ENCODE measurements around the gene TOPORS. TPM values are rescaled to one million over a fixed set of nuclear protein-coding genes. Genes with fewer than 3 reads are reported as not detected.
A peak's percentile ranks its signal among the peaks of the same experiment; 100 is the strongest.
"Not testable (repeated sequence)": the region's sequence is repeated elsewhere in the genome, so short reads cannot be mapped to it uniquely, and the experiment has no call there.

The TOPORS gene
- total RNA-seq, 2 donors from 2014 or later, result 12.8 to 13.8 TPM

DNA sequence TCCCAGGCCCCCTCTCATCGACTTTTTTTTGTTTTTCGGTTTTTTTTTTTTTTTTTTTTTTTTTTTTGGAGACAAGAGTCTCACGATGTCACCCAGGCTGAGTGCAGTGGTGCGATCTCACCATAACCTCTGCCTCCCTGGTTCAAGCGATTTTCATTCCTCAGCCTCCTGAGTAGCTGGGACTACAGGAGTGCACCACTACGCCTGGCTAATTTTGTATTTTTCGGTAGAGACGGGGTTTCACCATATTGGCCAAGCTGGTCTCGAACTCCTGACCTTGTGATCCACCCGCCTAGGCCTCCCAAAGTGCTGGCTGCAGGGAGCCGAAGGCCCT, 27.9 kb downstream of the TOPORS start:
- DNase-seq; ATAC-seq (replicated peaks in 1 of 2); H3K27me3 Mint-ChIP-seq (ENCODE audit: low read depth); H3K9me3 Mint-ChIP-seq; H3K27ac Mint-ChIP-seq: not testable (repeated sequence)
- Mint-ChIP-seq H3K36me3 (ENCODE audit: insufficient read depth in 2 of 2) (peaks cover 8 to 14% of the 10 kb centered on the region in 2 donors), H3K4me3 (peak overlapping the region; percentile 85 to 98), H3K4me1 (ENCODE audit: low read depth) (peaks cover 47% of the 10 kb centered on the region)

DNA sequence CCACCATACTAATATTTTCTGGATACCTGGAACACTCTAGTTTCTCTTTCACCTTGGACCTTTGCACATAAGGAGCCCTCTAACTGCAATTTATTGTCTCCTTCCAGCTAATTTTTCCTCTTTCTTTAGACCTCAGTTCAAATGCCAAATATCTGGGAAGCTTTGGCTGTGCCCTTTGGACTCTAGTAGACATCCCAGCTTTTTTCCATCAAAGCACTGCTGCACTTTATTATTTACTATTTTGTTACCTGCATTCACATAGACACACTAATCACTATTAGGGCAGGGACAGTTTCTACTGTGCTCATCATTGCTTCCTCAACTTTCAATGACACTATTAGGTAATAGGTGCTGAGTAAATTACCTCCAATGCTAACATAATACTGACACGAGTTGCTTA, 28.5 kb downstream of the TOPORS start:
- peak overlapping the region in 1 of 2 donors; percentile 16 for H3K4me3 Mint-ChIP-seq
- H3K9me3 Mint-ChIP-seq, result peaks cover 2 to 7% of the 10 kb centered on the region in 2 donors
- DNase-seq, result no peak
- peaks cover 8 to 14% of the 10 kb centered on the region in 2 donors for H3K36me3 Mint-ChIP-seq (ENCODE audit: insufficient read depth in 2 of 2)
- H3K27ac Mint-ChIP-seq, result peak overlapping the region; percentile 21
- no peaks in the 10 kb centered on the region for H3K27me3 Mint-ChIP-seq (ENCODE audit: low read depth)
- peaks cover 47% of the 10 kb centered on the region for H3K4me1 Mint-ChIP-seq (ENCODE audit: low read depth)
- no peak for ATAC-seq (replicated peaks in 1 of 2)

DNA sequence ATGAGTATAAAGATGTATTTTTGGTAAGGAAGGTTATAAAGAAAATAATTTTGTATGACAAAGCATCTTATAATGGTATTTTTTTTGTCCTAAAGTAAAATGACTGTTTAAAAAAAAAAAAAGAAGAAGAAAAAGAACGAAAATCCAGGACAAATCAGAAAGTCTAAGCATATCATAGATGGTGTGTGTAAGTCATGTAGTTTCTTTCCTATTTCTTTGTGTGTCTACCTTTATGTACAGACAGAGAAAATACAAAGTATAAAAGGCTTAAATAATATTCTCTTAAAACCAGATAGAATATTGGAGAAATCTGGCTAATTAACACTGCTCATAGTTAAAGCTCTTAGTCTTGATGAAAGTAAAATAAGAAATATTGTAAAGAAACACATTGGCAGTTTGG, 34.1 kb downstream of the TOPORS start:
- peaks cover 4 to 18% of the 10 kb centered on the region in 2 donors for H3K36me3 Mint-ChIP-seq (ENCODE audit: insufficient read depth in 2 of 2)
- peaks cover 19% of the 10 kb centered on the region for H3K4me1 Mint-ChIP-seq (ENCODE audit: low read depth)
- H3K27ac Mint-ChIP-seq, result no peak overlapping the region

DNA sequence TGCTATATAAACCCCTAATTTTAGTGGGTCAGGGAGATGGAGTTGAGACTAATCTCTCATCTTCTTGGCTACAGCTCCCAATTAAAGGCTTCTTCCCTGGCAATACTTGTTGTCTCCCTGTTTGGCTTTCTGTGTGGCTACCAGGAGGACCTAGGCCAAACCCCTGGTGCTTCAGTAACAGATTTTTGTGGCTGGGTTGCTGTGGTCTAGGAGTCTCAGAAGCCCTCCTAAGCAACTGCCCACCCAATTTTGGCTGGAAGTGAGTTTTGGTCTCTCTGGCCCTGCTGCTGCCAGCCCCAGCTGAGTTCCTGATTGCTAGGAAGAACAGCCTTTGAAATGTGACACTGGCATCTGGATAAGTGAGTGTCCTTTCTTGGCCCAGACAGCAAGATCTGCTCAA, 36.1 kb downstream of the TOPORS start:
- DNase-seq (no peak), ATAC-seq (replicated peaks in 1 of 2) (no peak)
- H3K4me3 Mint-ChIP-seq, result no peak overlapping the region
- H3K4me1 Mint-ChIP-seq (ENCODE audit: low read depth), result peaks cover 21% of the 10 kb centered on the region
- H3K36me3 Mint-ChIP-seq (ENCODE audit: insufficient read depth in 2 of 2), result peaks cover 2 to 13% of the 10 kb centered on the region in 2 donors
- H3K9me3 Mint-ChIP-seq, result peaks cover 0 to 4% of the 10 kb centered on the region in 2 donors
- H3K27ac Mint-ChIP-seq, result no peak overlapping the region
- no peaks in the 10 kb centered on the region for H3K27me3 Mint-ChIP-seq (ENCODE audit: low read depth)

More for the DNA sequence above, 34.1 kb downstream of the TOPORS start:
- Mint-ChIP-seq H3K9me3 (peaks cover 2% of the 10 kb centered on the region in 2 donors), H3K27me3 (ENCODE audit: low read depth) (no peaks in the 10 kb centered on the region), H3K4me3 (no peak overlapping the region)
- ATAC-seq (replicated peaks in 1 of 2), result no peak
- DNase-seq, result no peak

DNA sequence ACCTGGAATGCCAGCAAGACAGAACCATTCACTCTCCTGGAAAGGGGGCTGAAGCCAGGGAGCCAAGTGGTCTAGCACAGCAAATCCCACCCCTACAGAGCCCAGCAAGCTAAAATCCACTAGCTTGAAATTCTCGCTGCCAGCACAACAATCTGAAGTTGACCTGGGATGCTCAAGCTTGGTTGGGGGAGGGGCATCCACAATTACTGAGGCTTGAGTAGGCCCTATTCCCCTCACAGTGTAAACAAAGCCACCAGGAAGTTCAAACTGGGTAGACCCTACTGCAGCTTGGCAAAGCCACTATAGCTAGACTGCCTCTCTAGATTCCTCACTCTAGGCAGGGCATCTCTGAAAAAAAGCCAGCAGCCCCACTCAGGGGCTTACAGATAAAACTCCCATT, 43.7 kb downstream of the TOPORS start:
- ATAC-seq (replicated peaks in 1 of 2) (no peak), DNase-seq (no peak)
- H3K27ac Mint-ChIP-seq, result no peak overlapping the region
- peaks cover 17% of the 10 kb centered on the region for H3K4me1 Mint-ChIP-seq (ENCODE audit: low read depth)
- no peak overlapping the region for H3K4me3 Mint-ChIP-seq
- peaks cover under 1 to 2% of the 10 kb centered on the region in 2 donors for H3K36me3 Mint-ChIP-seq (ENCODE audit: insufficient read depth in 2 of 2)
- no peaks in the 10 kb centered on the region for H3K27me3 Mint-ChIP-seq (ENCODE audit: low read depth)
- H3K9me3 Mint-ChIP-seq, result peaks cover 0 to 2% of the 10 kb centered on the region in 2 donors

DNA sequence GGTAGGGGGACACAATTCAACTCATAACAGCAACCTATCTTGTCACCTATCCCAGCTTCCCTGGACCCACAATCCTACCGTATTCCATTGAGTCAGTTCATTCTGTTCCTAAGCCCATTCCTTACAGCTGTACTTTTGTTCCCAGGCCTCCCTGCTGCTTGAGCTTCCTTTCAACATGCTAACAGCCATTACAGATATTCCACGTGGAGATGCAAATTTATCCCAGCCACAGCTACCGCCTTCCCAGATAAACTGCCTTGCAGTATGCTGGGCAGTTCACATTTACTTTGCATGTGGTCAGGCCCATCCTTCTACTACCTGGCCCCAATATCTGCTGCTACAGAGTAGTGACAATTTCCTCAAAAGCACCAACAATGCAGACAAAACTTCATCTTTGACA, 49.4 kb downstream of the TOPORS start:
- H3K36me3 Mint-ChIP-seq (ENCODE audit: insufficient read depth in 2 of 2), result peaks cover 0 to 10% of the 10 kb centered on the region in 2 donors
- H3K4me1 Mint-ChIP-seq (ENCODE audit: low read depth), result no peaks in the 10 kb centered on the region
- DNase-seq (no peak), ATAC-seq (replicated peaks in 1 of 2) (no peak)
- H3K27ac Mint-ChIP-seq, result peak overlapping the region; percentile 24
- H3K9me3 Mint-ChIP-seq, result no peaks in the 10 kb centered on the region
- H3K4me3 Mint-ChIP-seq, result no peak overlapping the region
- H3K27me3 Mint-ChIP-seq (ENCODE audit: low read depth), result no peaks in the 10 kb centered on the region

DNA sequence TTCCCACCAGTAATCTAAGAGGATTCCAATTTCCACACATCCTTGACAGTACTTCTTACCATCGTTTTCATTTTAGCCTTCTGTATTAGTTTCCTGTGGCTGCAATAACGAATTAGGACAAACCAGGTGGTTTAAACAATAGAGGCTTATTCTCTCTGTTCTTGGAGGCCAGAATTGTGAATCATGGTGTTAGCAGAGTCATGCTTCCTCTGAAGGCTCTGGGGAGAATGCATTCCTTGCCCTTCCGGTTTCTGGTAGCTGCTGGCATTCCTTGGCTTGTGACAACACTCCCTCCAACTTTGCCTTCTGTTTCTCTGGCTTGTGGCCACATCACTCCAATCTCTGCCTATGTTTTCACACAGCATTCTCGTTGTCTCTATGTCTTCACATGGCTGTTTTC, 49.9 kb downstream of the TOPORS start:
- DNase-seq (no peak), ATAC-seq (replicated peaks in 1 of 2) (no peak)
- H3K27me3 Mint-ChIP-seq (ENCODE audit: low read depth), result no peaks in the 10 kb centered on the region
- no peak overlapping the region for H3K4me3 Mint-ChIP-seq
- no peaks in the 10 kb centered on the region for H3K9me3 Mint-ChIP-seq
- H3K27ac Mint-ChIP-seq, result no peak overlapping the region
- H3K4me1 Mint-ChIP-seq (ENCODE audit: low read depth), result no peaks in the 10 kb centered on the region
- H3K36me3 Mint-ChIP-seq (ENCODE audit: insufficient read depth in 2 of 2), result peaks cover 0 to 10% of the 10 kb centered on the region in 2 donors

DNA sequence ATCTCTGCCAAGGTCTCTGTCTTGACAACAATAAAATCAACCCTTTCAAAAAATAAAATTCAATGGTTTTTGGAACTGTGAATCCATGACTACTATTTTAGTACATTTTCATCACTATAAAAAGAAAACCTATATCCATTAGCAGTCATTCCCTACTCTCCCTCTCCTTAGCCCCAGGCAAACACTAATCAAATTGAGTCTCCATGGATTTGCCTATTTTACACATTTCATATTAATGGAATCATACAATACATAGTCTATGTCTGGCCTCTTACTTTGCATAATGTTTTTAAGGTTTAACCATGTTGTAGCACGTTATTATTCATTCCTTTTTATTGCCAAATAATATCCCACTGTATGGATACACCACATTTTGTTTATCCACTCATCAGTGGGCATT, 50.5 kb downstream of the TOPORS start:
- Mint-ChIP-seq H3K36me3 (ENCODE audit: insufficient read depth in 2 of 2) (peaks cover 0 to 10% of the 10 kb centered on the region in 2 donors), H3K9me3 (no peaks in the 10 kb centered on the region), H3K27me3 (ENCODE audit: low read depth) (no peaks in the 10 kb centered on the region), H3K27ac (no peak overlapping the region), H3K4me3 (no peak overlapping the region), H3K4me1 (ENCODE audit: low read depth) (no peaks in the 10 kb centered on the region)
- ATAC-seq (replicated peaks in 1 of 2) (no peak), DNase-seq (no peak)

DNA sequence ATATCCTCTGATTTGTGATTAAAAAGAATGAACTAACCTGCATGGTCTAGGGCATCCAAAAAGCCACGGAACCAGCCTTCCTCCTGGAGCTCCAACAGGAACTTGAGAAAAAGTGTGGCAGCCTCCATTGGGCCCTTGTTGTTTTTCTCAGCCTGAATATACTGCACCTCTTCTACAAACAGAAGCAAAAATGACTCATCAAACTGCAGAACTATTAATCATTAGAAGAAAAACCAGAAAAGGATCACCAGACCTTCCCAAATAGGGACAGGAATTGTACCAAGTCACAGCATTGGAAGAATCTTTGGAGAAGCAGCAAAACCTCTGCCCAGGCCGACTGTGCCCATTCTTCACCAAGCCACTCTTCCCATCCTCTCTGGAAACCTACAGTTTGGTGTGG, 51.6 kb downstream of the TOPORS start:
- Mint-ChIP-seq H3K9me3 (no peaks in the 10 kb centered on the region), H3K27ac (no peak overlapping the region), H3K36me3 (ENCODE audit: insufficient read depth in 2 of 2) (peaks cover 0 to 11% of the 10 kb centered on the region in 2 donors), H3K4me3 (no peak overlapping the region), H3K27me3 (ENCODE audit: low read depth) (no peaks in the 10 kb centered on the region), H3K4me1 (ENCODE audit: low read depth) (no peaks in the 10 kb centered on the region)
- no peak for DNase-seq
- ATAC-seq (replicated peaks in 1 of 2), result no peak

DNA sequence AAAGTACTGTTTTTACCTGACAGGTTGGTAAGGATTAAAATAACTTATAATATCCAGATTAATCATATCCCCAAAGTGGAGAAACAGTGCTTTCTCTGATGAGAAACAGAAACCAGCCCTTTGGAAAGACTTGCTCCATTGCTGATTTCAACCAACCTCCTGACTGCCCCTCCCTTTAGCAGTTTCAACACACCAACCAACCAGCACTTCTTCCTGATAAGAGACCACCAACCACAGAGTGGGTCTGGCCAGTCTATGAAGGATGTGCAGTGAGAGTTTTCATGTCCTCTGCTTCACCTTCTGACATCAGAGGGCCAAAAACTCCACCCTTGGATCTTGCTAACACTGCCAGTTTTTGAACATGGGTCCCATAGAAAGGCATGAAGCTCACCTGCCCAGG, 54.5 kb downstream of the TOPORS start:
- ATAC-seq (replicated peaks in 1 of 2), result no peak
- DNase-seq, result no peak
- Mint-ChIP-seq H3K36me3 (ENCODE audit: insufficient read depth in 2 of 2) (peaks cover 0 to 11% of the 10 kb centered on the region in 2 donors), H3K4me3 (no peak overlapping the region), H3K27ac (no peak overlapping the region), H3K9me3 (no peaks in the 10 kb centered on the region), H3K27me3 (ENCODE audit: low read depth) (no peaks in the 10 kb centered on the region), H3K4me1 (ENCODE audit: low read depth) (no peaks in the 10 kb centered on the region)

DNA sequence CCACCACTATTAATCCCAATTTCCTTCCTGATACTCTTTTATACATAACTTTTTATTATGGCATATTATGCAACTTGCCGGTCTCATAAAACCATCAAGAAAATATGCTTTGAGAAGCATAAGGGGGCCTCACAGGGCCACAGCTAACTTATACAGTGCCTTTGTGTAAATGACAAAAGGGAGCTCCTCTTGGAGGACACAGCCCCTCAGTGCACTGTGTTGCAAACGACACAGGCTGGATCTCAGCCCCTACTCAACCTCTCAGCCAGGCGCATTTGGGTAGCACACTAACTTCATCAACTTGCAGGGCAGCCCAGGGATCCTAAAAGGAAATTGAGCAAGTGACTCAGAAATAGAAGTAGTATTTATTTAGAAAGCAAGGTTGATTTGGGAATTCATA, 61.8 kb downstream of the TOPORS start:
- ATAC-seq (replicated peaks in 1 of 2) (no peak), DNase-seq (no peak)
- Mint-ChIP-seq H3K4me3 (no peak overlapping the region), H3K27me3 (ENCODE audit: low read depth) (no peaks in the 10 kb centered on the region), H3K27ac (no peak overlapping the region), H3K4me1 (ENCODE audit: low read depth) (no peaks in the 10 kb centered on the region), H3K9me3 (no peaks in the 10 kb centered on the region), H3K36me3 (ENCODE audit: insufficient read depth in 2 of 2) (no peaks in the 10 kb centered on the region)

Other genes starting within 250 kb of the TOPORS start
- 10 to 100 TPM; 10.1 to 16.6 TPM for gene ACO1, start 167.9 kb downstream of the TOPORS start, total RNA-seq
- 1 to 10 TPM; 7.9 to 8.6 TPM for gene RIGI, start 26.4 kb downstream of the TOPORS start, total RNA-seq
- 10 to 100 TPM; 54.4 to 63.5 TPM for gene SMIM27, start 259 bp downstream of the TOPORS start, total RNA-seq
- gene NDUFB6, start 20.6 kb upstream of the TOPORS start, total RNA-seq, result 10 to 100 TPM; 29.2 to 31.7 TPM
- under 1 TPM in 1 of 2 donors, not detected in 1; 0.05 TPM for gene TAF1L, start 83.1 kb upstream of the TOPORS start, total RNA-seq
- not detected for gene TMEM215, start 231.0 kb upstream of the TOPORS start, total RNA-seq

Measured in activated T-cell treated with anti-CD3 and anti-CD28 coated beads, Interleukin-2, amount 50 U/mL, for 72 hours (primary cell).